ENCODE data around the gene FOSL2.

FOSL2 gene

DNA sequence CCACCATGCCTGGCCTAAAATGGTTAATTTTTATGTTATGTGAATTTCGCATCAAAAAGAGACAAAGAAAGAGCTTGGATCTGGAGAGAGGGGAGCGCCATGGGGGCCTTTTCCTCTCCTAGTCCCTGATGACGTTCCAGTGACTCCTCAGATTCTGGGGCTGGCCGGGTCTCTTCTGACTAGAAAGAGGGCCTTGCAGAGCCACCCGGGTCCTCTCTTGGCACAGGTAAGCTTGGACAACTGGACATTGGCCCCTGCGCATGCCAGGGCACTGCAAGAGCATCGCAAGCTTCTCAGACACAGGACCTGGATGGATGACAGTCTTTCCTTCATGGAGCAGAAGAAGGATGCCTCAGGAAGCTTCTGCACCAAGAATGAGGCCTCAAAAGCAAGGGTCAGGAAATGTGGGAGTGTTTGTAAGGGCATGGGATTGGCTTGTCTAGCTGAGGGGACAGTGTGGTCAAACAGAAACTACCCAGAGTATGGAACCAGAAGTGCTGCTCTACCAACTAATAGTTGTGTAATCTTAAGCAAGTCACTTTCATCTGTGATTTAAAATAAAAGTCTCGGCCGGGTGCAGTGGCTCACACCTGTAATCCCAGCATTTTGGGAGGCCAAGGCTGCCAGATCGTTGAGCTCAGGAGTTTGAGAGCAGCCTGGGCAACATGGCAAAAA, 35.2 kb downstream of the FOSL2 start:
- DNase-seq (ENCODE audit: insufficient read length, low spot score) (no peak), FAIRE-seq (no peak)

DNA sequence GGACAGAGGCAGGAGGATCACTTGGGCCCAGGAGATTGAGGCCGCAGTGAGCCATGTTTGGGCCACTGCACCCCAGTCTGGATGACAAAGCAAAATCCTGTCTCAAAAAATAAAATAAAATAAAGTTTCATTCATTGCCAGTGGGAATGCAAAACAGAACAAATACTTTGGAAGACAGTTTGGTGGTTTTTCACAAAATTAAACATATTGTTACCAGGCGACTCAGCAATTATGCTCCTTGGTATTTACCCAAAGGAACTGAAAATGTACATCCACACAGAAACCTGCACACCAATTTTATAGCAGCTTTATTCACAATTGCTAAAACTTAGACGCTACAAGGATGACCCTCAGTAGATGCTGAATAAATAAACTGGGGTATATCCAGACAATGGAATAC, 35.8 kb downstream of the FOSL2 start:
- FAIRE-seq (no peak), DNase-seq (ENCODE audit: insufficient read length, low spot score) (no peak)

DNA sequence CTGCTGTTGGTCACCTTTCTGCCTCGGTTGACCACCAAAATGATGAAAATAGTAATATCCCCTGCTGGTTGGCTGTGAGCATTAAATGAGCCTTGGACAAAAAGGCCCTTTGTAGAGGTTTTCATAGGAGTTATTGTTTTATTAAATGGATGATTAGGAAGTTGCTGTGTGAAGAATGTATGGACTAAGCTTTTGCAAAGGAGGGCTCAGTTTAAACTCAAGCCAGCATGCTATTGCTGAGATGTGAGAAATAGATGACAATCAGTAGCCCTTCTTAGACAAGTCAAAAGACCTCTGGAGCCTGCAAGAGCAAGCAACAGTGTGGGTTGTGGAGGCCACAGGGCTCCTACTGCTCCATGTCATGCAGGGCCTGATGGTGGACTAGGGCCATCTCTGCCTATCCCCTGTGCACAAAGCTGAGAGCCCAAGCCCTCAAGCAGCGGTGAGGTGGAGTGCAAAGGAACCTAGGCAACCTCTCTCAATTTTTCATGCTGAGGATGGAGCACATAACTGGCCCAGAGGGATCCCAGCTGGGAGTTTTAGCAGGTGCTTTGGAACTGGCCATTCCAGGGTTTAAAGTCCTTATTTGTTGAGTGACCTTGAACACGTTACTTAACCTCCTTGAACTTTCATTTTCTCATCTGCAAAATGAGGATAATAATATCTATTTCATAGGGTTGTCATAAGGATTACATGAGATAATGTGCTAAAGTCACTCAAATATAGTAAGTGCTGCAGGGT, 37.1 kb downstream of the FOSL2 start:
- no peak for DNase-seq (ENCODE audit: insufficient read length, low spot score)
- FAIRE-seq, result no peak

DNA sequence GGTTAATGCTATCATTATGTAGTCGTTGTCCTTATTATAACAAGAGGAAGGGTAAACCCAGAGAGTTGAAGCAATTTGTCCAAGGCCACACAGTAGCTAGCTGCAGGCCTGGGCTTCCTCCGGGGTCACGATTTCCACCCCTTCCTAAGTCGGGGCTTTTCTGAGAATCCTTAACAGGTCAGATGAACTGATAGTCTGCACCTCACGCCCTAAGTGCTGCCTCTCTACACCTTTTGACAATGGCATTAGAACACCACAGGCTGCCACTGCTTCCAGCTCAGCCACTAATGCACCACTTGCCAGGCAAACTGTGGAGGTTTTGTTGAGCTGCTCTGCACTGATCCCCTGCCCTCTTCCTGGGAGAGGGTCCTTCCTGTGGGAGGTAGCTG, 37.7 kb downstream of the FOSL2 start:
- FAIRE-seq (no peak), DNase-seq (ENCODE audit: insufficient read length, low spot score) (no peak)

DNA sequence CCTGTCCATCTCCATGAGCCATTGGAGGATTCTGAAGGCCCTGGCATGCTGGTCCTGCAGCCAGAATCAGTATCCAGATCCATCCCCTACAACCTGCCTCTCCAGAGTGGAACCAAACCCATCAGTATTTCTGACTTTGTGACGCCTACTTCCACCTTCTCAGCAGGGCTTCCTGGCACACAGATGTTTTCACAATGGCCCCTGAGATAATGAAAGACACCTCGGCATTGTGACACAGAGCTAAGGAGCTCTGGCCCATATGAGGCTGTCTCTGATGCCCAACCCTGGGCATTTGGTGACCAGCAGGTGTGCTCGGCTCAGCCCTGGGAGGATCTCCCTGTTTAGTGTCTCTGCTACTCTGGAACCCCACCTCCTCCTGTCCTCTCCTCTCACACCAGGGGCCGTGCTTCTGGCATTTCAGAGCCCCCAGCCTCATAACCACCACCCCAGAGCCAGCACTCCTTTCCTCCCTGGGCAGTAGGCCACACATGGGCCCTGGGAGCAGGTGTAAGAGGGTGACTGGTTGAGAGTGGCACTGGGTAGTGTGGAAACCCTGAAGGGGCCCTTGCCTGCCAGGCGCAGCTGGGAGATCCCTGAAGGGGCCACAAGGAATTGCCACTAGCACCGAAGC, 38.2 kb downstream of the FOSL2 start:
- DNase-seq (ENCODE audit: insufficient read length, low spot score) (no peak), FAIRE-seq (no peak)

DNA sequence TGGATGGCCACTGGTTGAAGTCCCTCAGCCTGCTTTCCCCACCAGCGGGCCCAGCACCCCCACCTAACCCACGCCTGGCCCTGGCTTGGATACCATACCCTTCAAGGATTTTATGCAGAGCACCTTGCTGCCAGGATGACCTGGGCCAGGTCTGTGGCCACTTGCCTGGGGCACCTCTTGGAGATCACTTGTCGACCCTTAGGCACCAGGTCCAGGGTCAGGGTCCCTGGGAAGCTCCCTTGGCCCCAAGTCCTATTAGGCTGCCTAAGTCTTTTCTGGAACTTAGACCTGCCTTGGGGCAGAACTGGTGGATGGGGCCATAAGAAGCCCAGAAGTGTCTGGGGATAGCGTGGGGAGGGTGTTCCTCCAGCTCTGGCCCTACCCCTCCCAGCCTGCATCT, 39.1 kb downstream of the FOSL2 start:
- no peak for DNase-seq (ENCODE audit: insufficient read length, low spot score)
- FAIRE-seq, result no peak

DNA sequence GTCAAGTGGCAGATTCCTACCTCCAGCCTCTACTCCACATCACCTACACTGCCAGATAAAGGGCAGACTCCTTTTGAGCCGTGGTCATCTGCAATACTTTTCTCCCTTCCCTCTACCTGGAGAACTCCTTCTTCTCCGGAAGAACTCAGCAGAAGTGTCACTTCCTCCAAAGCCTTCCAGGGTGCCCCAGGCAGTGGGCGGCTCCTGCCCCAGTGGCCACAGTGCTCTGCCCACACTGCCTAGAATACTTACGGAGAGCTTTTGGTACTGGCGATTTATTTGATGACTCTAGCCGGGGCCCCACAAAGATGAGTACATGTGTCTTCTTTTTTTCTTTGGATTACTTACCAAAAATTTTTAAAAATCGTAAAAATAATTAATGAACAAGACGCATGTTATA, 39.7 kb downstream of the FOSL2 start:
- no peak for DNase-seq (ENCODE audit: insufficient read length, low spot score)
- no peak for FAIRE-seq

DNA sequence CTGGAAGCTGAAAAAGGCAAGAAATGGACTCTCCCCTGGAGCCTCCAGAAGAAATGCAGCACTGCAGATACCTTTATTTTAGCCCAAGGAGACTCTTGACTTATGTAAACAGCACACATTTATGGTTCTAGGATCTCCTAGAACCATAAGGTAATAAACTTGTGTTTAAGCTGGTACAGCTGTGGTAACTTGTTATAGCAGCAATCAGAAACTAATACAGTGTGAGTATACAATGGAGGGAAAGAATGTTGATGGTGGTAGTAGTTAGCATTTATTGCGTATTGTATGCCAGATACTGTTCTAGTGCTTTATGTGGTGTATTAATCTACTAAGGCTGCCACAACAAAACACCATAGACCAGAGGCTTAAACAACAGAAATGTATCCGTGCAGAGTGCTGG, 40.6 kb downstream of the FOSL2 start:
- FAIRE-seq (no peak), DNase-seq (ENCODE audit: insufficient read length, low spot score) (no peak)

DNA sequence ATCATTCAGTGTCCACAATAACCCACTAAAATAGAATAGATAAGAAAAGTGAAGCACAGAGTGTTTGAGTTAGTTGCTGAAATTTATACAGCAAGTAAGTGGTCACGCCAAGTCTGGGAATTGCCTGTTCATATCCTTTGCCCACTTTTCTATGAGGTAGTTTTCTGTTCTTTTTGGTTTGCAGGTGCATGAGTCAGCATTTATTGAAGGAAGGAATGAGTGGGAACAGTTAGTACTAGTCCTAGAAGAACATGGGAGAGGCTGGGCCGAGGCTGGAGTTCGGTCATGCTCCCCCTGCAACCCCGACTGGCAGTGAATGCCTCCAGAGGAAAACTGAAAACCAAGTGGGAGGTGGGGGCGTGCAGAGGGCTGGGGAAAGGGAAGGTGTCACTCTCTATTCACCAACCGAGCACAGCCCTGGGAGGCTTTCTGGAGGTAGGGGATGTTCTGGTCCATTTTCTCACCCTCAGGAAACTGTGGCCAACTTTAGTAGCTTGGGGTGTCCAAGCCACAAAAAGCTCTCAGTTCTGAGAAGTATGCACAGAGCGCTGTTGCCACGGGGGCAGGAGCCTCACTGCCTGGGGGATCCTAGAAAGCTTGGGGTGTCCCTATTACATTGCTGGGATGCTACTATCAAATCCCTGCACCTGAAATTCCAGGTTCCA, 41.4 kb downstream of the FOSL2 start:
- no peak for DNase-seq (ENCODE audit: insufficient read length, low spot score)
- FAIRE-seq, result no peak

DNA sequence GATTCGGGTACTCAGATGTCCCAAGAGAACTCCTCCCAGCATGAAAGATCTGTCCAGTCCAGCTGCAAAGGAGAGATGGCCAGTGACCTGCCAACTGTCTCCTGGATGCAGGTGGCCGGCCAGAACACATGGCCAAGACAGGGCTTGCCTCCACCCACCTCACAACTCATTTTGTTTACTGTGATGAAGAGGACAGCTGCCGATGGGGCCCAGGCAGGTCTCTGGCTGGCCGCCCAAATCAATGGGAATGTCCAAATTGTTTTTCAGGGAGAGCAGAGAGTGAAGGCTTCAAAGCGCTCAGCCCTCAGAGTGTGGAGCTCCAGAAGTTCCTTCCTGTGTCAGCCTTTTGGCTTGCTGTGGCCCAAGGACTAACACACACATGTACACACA, 41.9 kb downstream of the FOSL2 start:
- no peak for DNase-seq (ENCODE audit: insufficient read length, low spot score)
- FAIRE-seq, result no peak

DNA sequence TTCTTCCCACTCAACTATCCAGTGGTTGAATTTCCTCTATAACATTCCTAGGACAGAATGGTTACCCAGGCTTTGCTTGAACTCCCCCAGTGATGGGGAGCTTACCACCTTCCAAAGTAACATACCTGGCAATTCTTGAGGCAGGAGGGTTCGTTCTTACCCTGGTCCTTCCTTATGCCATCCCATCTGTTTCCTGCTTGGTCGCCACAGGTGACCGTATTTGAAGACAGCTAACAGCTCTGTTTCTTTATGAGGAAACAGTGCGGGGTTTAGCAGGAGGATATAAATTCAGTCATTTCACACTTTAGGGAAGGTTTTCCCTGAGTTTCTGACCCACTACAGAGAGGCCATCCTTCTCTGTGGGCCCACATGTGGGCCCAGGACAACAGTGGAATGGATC, 42.6 kb downstream of the FOSL2 start:
- no peak for FAIRE-seq
- DNase-seq (ENCODE audit: insufficient read length, low spot score), result no peak

DNA sequence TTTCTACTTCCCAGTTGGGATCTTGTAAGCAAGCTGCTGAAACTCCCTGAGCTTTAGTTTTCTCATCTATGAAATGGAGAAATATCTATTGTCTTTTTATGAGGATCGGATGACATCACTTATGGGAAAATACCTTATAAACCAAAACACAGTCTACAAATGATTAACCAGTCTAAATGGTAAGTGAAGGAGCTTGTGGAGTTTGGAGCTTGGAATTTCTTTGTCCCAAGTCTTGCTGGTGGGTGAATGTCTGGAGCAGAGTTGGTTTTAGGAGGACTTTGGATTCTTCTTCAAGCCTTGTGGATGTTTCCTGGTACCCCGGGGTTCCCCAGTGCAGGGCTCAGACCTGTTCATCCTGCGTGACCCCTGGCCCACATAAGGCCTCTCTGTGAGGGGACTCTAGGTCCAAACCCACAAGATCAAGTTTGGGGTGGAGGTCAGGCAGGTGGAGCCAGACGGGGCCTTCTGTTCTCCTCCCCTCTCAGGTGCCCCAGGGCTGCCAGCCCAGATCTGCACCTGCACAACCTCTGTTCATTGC, 43.2 kb downstream of the FOSL2 start:
- no peak for FAIRE-seq
- DNase-seq (ENCODE audit: insufficient read length, low spot score), result no peak

DNA sequence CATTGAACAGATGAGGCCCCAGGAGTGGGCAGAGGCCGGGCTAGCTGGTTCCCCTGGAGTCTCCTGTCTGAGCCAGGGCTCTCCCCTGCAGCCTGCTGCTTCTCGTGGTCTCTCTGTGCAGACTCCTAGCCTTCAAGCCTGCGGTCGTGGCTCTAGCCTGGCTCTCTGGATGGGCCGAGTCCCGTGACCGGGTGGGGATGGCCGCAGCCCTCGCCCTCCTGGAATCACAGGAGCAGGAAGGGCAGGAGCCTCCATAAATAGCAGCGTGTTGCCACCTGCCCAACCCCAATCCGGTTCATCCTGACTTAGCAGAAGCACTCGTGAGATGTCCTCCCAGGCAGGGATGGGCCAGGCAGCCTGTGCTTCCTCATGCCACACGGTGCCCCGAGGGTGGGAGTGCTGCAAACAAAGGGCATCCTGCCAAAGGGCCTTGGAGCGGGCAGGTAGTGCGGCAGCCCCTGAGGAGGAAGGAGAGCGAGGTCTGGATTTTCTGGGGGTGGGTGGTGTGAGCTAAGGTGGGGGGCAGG, 43.9 kb downstream of the FOSL2 start:
- FAIRE-seq (no peak), DNase-seq (ENCODE audit: insufficient read length, low spot score) (no peak)

DNA sequence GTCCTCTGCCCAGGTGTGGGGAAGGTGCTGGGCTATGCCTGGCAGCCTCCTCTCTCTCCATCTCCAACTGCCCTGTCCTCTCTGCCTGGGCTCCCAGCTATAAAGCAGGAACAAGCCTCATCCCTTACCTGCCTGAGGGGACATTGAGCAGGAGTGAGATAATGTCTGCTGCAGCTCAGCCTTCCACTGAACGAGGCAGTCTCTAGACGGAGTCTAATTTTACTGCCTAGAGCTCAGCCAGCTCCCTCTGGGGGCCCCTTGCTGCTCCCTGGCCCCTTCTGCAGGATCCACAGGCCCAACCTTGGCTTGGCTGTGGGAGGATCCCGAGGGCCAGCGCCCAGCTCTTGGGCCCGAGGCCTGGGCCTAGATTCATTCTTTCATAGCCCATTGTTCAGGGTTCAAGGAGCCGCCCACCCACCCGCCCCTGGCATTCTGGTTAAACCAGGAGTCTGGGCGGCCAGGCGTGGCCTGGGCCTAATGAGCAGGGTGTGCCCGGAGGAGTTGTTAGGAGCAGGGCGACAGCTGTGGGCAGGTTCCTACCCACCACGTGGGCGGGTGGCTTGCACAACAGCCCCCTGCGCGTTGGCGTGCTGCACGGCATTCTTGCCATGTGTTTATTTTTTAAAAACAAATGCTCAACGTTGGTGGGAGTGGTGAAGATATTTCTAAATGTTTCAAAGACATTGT, 44.6 kb downstream of the FOSL2 start:
- FAIRE-seq (no peak), DNase-seq (ENCODE audit: insufficient read length, low spot score) (no peak)

DNA sequence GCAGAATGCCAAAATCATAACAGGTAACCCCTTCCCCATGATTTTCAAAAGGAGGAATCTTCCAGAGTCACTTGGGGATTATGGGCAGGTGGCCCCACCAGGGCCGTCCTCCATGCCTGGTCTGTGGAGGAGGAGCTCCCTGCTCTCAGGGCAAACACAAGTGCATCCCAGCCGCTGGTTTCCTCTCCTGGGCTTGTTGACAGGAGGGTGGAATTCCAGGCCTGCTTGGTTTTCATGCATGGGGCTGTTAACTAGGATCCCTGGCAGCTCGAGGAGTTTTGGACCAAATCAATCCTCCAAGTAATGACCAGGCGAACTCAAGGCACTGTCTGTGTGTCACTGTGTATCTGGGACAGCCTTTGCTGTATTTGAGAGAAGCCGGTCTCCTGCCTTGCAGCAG, 45.3 kb downstream of the FOSL2 start:
- no peak for DNase-seq (ENCODE audit: insufficient read length, low spot score)
- no peak for FAIRE-seq

DNA sequence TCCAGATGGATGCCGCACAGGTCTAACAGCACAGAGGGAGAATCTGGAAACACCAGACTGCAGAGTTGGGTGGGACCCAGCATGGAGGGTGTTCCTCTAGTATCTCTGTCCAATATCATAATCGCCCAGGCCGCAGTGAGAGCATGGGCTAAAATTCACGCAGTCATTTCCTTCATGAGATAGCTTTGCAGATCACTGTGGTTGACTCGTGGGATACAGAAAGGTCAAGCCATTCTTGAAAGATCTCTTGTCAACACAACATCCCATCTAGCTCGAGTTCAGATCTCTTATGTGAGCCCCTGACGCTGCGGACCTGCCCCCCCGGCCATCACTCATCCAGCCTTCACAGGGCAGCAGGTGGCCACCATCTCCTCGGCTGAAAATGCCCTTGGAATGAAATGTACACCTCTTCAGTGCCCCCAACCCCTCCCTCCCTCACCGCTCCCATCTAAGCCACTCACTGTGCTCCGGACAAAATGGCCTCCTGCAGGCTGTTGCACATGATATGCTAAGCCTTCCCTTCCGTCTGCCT, 45.9 kb downstream of the FOSL2 start:
- no peak for DNase-seq (ENCODE audit: insufficient read length, low spot score)
- no peak for FAIRE-seq

DNA sequence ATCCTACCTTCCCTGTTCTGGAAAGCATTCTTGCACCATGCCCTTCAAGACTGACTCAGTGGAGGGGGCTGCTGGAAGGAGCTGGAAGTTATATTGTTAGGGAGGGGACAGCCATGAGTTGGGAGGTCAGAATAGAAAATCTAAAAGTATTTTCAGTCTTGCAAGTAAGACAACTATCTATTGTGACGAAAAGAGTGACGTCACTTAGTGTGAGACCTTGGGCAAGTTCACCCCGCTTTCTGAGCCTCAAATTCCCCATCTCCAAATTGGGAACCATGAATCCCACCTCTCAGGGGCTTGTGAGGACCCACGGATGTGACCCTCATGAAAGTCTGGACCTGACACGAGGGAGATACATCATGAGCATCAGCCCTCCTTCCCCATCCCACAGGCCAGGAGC, 46.5 kb downstream of the FOSL2 start:
- FAIRE-seq (no peak), DNase-seq (ENCODE audit: insufficient read length, low spot score) (no peak)

DNA sequence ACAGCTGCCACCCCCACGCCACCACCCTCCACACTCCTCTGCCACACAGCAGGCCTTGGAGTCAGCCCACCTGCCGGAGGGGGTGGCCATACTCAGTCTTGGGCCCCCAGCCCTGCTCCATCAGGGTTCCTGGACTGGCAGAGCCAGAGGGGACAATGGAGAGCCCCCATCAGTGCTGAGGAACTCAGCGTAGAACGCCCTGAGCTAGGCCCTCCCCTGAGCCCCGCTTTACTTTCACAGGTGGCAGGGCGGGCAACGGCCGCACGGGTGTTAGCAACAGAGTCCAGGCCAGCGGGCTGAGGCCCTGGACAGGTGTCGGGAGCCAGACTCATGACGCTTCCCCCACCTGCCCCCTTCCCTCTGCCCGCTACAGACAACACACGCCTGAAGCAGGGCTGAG, 47.1 kb downstream of the FOSL2 start:
- FAIRE-seq (no peak), DNase-seq (ENCODE audit: insufficient read length, low spot score) (no peak)

DNA sequence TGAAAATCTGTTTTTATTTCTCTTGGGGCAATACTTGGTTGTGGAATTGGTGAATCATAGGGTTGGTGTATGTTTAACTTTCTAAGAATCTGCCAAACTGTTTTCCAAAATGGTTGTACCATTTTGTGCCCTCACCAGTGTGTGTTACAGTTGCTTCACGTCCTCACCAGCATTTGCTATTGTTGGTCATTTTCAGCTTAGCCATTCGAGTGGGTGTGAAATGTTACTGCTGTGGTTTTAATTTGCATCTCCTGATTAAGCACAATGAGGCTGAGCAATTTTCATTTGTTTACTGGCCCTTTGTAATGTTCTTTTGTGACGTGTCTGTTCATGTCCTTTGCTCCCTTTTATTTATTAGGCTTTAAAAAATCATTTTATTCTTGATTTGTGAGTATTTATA, 49.7 kb downstream of the FOSL2 start:
- DNase-seq (ENCODE audit: insufficient read length, low spot score) (no peak), FAIRE-seq (no peak)

DNA sequence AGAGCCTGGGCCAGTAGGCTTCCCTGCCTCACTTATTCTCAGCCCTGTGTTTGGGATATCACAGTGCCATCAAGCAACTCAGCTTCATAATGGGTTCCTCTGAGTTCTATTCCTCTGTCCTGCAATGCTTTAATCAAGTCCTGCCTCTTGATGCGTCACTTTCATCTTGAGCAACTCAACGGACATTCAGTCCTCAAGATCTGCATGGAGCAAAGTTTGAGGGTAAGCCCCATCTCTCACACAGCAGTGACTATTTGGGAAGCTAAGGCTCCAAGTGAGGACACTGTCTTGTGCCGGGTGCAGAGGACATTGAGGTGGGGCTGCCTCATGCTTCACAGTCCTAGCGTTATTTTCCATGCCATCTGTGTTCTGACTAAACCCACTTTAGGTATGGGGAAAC, 52.3 kb downstream of the FOSL2 start:
- FAIRE-seq, result no peak

More for the DNA sequence above, 52.3 kb downstream of the FOSL2 start:
- no peak for DNase-seq (ENCODE audit: insufficient read length, low spot score)

All from GM19239 (cell line).